T-helper 9 cell (primary cell): Measurements from ENCODE around the gene PHC2.

ENCODE experiments used
- DNase-seq: peaks from one replicate; pipeline ENCODE4 v3.0.0-alpha.2; 2020

PHC2 gene

DNA sequence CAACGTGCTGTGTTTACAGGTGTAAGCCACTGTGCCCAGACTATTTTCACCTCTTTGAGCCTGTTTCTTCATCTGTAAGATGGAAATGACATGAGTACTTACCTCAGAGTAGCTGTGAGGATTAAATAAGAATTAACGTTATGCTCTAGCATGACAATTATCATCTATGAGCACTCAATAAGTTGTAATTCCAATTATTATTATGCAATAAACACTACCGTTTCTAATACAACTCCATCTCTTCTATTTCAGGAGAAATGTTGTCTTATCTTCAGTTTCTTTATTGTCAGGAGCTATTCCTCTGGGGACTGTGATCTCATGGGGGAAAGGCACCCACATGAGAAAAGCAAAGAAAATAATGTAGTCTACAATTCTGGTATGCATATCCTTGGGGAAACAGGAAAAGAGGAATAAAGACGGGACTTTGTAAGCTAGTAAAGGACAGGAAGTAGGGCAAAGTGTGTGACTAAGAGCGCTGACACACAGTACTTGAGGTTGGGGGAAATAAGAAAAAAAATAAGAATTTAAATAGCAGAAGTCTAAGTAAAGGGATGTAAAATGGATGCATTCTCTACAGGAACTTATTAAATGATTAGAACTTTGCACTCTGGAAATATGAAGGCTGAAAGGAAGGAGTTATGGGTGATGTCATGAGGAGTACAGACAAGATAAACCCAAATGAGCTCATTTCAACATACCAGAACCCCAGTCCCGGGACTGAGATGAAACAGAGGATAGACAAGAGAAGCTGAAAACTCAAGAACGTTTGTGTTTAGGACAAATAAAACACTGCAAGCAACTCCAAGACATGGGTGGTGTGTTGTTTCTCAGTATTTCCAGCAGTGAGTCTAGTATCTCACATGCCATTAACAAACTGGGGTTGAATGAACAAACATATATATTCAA lies 9.8 kb downstream of the PHC2 start:
- no peak for DNase-seq

DNA sequence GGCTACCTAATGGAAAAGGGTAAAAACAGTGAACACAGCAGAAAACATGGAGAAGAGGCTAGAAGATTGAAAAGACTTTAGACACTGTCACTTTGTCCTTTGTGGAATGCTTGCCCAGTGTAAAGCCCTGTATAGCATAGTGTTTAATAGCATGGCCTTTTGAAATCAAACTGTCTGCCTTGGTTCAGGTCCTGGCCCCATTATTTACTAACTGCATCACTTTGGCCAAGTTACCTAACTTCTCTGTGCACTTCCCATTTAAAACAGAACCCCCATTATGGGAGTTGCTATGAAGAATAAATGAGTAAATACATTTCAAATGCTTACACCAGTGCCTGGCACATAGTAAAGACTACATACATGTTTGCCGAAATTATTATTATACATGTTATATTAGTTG lies 12.1 kb downstream of the PHC2 start:
- no peak for DNase-seq

DNA sequence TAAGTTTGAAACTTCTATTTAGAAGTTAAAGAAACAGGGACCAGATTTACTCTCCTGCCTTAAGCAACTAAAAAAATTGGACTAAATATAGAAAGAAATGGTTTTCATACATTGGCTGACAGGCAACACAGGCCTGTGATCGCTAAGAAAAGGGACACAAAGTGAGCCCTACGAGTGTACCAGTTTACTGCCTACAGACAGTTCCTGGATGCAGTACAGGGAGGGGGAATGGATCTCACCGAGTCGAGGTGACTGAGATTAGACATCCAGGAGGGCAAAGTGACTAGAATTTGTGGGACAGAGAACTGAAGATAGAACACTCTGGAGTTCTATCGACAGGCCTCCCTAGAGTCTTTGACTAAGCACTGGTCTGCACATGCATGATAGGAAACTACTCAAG lies 16.0 kb downstream of the PHC2 start:
- DNase-seq: no peak

DNA sequence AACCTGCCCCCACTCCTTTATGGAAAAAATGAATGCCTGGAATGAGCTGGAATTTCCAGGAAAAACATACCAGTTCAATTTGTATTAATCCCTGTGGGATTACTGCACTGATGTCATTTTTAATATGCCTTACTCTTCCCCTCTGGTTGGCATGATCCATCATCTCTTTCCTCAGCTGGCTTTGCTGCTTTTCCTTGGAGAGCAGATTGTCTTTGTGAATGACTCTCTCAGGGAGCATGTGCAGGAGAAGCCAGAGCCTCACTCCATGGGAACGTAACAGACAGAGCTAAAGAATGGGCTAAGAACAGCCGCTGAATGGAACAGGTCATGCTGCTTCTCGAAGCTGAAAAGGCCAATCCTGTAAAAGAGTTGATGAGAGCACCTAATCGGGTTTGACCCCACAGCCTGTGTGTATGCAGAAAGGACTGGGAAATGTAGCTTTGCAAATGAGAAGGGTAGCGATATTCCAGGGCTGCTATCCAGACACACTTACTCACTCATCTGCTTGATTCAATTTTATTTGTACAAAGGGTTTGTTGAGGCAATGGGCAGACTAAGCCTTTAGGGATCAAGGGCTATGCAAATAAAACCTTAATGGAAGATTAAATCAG lies 20.7 kb downstream of the PHC2 start:
- DNase-seq: no peak

DNA sequence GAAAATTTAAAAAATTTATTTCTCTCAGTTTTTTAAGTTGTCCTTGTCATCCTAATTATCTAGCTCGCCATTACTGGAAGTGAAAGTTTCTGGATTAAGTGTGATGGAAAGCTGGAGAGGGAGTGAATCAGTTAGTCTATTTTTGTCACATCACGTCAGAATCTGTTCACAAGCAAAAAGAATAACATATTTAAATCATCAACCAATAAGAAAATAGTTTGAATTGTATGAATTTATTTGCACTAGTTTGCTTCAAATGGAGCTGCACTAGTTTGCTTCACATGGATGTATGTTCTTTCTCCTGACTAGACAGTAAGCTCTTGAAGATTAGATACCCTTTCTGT lies 22.8 kb downstream of the PHC2 start:
- DNase-seq: no peak

DNA sequence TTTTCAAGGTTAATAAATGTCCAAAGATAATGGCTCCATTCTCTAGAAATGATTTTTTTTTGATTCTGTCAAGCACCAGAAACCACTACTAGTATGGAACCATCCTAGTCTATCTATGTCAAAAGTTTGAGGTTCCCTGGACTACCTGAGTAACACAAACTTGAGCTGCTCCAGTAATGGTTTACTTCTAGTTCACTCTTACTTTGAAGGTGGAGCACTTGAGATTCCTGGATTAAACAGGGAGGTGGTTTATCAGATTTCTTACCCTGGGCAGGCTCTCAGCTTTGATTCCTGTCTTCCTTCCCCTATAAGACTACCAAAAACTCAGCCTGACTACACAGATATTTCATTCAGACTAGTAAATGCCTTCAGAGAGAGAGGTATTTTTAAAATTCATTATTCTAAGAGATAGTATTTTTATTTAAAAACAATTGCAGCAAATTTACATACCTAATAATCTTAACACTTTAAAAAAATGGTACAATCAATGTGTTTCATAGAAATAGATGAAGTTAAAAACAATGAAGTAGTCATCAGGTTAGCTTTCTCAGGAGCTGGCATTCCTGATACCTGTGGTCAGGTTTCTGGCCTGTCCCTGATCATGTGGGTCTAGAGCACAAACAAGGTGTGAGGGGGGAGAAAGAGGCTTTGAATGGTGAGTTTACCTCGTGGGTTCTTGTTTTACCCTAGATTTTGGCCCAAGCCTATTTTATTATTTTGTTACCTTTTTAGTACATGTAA lies 23.4 kb downstream of the PHC2 start:
- no peak for DNase-seq

DNA sequence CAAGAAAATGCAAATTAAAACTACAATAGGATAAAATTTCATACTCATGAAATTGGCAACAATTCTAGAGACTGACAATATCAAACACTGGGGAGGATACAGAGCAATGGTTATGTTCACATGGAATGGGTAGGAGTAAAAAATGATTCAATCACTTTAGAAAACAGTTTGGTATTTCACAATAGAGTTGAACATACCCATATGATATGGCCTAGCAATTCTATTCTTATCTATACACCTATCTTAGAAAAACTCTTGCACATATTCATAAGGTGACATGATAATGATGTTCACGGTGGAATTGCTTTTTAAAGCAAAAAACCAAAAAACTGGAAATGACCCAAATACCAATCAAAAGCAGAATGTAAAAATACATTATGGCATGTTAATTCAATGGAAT lies 28.7 kb downstream of the PHC2 start:
- no peak for DNase-seq

DNA sequence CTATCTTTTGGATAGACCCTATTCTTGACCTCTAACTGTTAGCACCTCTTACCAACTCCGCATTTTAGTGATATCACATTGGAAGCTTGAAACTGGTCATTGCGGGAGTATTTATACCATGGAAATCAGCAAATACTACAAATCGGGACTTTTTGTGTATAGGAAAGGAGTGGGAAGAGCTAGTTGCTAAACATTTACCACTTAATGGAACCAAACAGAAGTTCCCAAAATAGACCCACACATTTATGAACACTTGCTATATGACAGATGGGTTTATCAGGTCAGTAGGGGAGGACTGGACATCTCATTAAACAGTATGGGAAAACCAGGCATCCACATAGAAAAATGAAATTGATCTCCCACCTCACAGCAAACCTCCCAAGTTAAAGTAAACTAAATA lies 29.4 kb downstream of the PHC2 start:
- DNase-seq: no peak

DNA sequence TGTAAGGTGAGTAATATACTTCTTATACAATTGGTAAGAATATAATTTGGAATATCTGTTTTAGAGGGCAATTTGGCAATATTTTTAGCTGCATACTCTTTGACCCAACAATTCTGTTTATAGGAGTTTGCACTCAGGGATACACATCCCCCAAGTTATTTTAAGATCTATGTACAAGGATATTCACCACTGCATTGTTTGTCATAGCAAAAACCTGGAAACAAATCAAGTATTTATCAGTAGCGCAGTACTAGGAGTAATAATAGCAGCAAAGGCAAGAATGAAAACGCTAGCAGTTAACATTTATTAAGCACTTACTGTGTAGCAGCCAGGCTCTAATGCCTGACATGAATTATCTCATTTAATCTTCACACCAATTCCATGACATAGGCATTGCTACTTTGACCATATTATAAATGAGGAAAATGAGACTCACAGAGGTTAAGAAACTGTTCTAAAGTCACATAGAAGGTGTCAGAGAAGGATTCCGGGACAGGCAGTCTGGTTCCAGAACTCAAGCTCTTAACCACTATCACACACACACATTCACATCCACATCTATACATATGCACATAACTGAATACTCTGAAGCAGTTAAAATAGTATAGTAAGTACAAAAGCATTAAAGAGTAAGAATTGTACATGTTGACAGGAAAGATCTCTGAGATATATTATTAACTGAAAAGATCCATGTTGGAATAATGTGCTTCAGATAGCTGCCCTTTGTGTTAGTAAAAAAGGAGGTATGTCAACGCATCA lies 30.6 kb downstream of the PHC2 start:
- no peak for DNase-seq

DNA sequence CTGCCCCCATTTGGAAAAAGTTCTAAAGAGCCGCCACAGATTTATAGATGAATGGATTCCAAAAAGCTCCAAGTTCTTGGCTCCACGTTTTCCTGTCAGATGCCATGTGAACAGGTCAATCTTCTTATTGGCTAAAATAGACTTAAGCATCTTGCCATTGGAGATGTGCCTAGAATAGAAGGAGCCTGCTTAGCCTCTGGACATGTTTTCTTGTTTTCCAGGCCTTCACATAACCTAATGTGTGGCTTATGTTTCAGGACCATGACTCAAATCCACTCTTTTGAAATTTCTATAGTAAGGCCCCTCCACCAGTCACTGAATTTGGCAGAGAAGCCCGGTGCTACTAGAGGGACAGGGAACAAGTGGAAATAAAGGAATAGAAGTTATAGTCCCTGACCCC lies 31.5 kb downstream of the PHC2 start:
- DNase-seq: no peak

DNA sequence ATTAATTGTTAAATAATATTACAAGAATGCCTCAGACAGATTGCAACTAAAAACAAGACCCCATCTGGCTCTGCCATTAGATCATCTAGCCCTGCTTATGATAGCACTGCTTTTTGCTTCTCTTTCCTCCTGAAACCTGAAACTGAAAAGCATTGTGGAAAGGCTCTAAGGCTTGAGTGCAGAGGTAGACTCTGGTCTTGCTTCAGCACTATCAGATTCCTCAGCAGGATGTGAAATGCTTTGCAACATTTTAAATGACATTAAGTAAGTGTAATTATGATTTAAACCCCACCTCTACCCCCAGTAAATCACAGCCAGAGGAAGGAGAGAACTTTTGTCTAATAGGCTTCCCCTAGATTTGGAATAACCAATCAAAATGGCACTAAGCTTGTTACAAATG lies 32.9 kb downstream of the PHC2 start:
- no peak for DNase-seq

DNA sequence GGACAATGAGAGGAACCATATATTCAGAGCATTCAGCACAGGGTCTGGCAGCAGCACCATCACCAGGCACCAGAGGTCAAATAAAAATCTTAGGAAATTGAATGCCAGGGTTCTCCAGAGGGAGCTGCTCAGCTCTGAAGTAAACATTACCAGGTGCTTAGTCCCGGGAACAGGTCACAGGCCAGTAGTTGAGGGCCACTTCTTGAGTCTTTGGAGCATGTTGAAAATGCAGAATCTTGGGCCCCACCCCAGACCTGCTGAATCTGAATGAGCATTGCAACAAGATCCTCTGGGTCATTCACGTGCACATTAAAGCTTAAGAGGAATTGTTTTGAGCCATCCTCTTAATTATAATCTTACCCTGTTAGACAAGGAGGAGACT lies 33.8 kb downstream of the PHC2 start:
- no peak for DNase-seq

DNA sequence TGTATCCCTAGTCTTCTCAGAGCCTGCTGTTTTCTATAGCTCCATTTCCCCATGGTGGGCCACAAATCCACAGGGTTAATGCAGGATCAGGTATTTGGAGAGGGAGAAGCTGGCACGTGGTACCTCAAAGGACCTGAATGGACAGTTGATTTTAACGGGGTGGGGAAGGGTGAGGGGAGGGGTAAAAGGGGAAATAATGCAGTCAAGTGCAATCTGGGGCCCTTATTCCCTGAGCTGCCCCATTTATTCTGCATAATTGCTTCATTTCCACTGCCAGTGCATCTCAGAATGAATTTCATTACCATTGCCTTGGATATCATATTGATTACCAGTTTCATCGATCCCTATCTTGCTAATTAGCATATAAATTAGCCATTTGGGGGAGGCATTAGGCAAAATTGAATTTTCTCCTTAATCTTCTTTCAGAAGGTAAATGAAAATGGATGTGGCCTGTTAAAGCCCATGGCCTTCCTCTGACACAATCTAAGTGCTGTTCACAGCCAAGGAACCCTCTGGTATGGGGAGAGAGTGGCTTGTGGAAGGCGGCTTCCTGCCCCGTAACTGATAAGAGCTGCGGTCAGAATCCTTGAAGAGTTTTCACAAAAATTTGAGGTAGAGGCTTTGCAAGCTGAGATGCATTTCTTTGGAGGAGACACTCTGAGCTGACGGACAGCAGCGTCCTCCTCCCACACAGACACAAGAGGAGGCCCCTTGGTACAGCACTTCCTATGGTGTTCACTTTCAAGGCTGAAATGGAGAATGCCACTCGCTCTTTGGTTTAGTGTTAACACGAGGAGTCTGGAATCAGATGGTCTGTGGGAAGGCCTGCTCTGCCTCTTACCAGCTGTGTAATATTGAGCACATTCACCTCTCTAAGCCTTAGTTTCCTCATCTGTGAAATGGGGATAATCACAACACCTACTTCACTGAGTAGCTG lies 34.4 kb downstream of the PHC2 start:
- DNase-seq: no peak

DNA sequence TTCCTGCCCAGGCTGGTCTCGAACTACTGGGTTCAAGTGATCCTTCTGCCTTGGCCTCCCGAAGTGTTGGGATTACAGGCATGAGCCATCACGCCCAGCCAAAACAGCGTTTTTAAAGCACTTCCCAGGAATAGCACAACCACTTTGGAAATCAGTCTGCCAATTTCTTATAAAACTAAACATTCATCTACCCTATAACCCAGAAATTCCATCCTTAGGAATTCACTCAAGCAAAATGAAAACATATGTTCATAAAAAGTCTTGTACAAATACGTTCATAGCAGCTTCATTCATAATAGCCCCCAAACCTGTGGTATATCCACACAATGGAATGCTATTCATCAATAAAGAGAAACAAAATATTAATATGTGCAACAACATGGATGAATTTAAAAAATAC lies 36.1 kb downstream of the PHC2 start:
- DNase-seq: no peak

DNA sequence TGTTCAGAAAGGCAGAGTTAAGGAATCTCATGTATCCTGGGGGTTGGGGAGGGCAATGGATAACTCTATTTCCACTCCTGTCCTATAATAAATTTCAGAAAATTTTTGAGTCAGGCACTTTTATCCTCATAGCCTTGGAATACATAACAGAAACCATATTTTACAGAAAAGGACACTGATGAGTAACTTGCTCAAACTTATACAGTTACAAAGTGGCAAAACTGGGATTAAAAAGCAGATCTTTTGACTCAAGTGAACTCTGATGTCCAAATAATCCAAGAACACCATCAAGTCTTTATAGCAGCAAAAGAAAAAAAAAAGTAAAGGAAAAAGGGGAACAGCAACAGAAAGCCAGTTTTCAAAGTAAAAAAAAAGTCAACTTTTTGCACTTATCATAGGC lies 36.9 kb downstream of the PHC2 start:
- no peak for DNase-seq

DNA sequence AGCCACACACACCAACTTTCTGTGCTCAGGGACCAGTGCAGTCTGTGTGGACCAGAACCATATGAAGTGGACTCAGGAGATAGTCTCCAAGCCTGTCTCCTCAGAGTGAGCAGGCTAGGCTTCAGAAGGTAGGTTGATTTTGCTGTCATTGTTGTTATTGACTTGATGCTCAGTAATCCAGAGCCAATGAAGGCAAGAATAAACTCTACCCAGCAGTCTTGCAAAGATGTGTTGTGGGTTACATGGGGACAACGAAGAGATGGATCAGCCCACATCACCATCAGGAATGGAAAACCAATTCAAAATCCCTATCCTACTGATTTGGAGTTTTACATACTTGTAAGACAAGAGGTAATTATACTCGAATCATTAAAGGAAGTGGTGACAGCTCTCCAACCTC lies 37.4 kb downstream of the PHC2 start:
- no peak for DNase-seq

DNA sequence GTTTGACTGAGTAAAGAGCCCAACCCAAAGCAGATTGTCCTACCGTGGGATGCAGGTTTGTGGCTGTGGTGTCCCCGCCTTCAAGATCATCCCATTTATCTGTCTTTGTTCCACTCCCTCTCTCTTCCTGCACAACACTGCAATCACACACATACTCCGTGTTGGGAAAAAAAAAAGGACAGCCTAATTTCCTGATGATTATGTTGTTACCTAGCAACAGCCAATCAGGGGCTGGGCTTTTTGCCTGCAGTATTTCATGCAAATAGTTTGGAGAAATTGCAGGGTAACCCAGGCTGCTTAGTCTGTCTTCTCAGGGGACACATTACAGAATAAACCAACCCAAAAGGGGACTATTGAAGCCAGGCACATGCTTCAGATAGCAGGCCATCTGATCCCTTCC lies 38.3 kb downstream of the PHC2 start:
- no peak for DNase-seq

DNA sequence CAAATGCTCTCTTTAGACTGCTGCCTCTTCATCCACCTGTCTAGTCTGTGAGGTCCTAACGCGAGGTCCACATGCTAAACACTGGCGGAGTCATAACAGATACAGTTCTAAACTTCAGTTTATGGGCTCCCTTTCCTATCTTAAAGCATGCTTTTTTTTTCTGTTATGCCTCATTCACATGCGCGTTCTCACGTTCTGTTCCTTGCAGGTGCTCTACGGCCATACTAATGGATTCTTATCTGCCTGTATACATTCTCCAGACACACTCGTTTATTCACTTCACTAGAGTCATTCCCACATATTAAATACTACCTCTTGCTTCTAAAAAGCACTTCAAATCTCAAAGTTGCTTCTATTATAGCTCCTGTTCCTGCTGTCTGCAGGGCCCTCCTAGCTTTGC lies 38.7 kb downstream of the PHC2 start:
- DNase-seq: no peak

DNA sequence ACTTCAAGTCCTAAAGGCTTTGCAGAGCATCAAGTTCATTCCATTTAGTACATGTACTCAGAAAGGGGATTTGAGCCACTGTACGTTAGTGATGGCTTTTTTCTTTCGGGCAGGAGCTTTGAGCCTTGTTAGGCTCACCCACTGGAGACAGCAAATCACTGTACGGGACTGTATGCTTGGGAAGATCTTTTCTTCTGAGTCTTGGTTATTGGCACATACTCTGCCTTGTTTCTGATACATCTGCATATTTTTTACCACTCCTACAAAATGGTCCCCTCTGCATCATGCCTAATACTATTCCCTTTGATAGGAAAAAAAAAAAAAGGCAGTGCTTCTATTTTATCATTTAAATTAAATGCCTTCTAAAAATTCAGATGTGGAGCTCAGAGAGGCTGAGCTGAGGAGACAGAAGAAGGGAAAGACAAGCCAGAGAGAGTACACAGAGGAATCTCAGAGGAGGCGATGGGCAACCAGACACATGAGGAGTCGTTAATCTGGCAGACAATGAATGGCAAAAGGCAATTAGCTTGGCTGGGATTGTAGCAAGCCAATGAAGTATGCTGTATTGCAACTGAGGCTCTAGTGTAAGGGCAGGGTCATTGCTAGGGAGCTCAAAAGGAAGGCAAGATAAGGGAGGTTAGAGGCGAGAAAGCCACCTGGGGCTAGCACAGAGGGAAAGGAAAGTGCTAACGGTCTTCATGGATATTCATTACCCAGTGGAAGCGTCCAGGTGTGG lies 39.4 kb downstream of the PHC2 start:
- DNase-seq: no peak

DNA sequence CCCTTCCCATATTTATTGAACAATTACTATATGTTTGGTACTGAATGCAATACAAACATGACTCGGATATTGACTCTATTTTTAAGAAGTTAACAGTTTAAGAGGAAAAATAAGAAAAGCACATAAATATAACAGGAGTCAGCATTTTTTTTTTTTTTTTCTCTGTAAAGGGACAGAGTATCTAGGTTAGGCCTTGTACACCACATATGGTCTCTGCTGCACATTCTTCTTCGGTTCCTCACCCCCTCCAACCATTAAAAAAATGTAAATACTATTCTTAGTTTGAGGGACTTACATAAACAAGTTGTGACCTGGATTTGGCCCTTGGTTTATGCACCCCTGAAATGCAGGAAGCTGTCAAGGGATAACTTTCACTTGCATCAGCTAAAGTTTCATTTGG lies 40.4 kb downstream of the PHC2 start:
- DNase-seq: no peak
